ENCODE measurements around the gene EIF5A2.

Gene EIF5A2

GRCh38 chr3:170863816-170864215 is 44.6 kb downstream of the EIF5A2 start:
- TF ChIP-seq, protein P1, sequence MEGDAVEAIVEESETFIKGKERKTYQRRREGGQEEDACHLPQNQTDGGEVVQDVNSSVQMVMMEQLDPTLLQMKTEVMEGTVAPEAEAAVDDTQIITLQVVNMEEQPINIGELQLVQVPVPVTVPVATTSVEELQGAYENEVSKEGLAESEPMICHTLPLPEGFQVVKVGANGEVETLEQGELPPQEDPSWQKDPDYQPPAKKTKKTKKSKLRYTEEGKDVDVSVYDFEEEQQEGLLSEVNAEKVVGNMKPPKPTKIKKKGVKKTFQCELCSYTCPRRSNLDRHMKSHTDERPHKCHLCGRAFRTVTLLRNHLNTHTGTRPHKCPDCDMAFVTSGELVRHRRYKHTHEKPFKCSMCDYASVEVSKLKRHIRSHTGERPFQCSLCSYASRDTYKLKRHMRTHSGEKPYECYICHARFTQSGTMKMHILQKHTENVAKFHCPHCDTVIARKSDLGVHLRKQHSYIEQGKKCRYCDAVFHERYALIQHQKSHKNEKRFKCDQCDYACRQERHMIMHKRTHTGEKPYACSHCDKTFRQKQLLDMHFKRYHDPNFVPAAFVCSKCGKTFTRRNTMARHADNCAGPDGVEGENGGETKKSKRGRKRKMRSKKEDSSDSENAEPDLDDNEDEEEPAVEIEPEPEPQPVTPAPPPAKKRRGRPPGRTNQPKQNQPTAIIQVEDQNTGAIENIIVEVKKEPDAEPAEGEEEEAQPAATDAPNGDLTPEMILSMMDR (IDR thresholded peaks at IDR 0.05; ENCODE audit: extremely low read depth, missing control alignments): no peak
- DNase-seq (ENCODE audit: low spot score): no peak

DNA sequence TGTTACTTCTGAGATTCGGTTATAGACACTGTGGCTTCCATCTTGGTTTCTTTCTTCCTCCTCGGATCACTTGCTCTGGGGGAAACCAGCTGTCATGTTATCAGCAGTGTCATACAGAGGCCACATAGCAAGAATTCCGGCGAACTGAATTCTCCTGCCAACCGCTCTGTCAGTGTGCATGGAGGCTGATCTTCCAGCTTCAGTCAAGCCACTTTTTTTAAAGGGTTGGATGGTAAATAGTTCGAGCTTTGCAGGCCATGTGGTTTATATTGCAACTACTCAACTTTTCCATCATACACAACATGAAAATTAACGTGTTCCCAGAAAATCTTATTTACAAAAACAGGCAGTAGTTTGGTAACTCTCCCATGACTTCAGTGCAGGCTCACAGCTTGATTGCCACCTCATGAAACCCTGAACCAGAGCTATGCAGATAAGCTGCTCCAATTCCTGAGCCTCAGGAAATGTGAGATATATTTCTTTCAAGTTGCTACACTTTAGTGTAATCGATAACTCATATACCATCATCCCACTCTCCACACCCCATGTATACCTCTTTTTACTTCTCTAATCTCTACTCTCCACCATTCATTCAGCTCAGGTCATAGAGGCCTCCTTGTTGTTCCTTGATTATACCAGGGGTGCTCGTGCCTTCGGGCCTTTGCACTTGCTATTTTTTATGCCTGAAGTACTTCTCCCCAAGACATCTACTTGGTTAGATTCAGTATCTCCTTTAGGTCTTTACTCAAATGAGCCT is 45.6 kb downstream of the EIF5A2 start:
- no peak for DNase-seq (ENCODE audit: low spot score)
- TF ChIP-seq, protein P1 (IDR thresholded peaks at IDR 0.05; ENCODE audit: extremely low read depth, missing control alignments): no peak

GRCh38 chr3:170858599-170858998 is 49.8 kb downstream of the EIF5A2 start:
- DNase-seq (ENCODE audit: low spot score): no peak
- TF ChIP-seq, protein P1 (IDR thresholded peaks at IDR 0.05; ENCODE audit: extremely low read depth, missing control alignments): no peak

DNA sequence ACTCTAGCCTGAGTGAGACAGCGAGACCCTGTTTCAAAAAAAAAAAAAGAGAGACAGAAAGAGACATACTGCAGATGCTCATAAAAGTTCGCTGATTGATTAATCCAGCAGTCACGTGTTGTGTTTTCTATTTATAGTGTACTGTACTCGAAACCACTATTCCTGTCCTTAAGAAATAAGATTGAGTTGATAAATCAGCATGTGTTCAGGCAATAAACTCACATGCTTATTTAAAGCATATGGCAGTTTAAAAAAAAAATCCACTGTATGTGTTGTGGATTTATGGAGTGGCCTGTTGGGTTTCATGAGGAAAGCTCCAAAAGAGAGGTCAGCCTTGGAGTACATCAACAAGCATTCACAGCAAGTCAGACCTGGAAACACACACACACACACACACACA is 56.1 kb downstream of the EIF5A2 start:
- TF ChIP-seq, protein P1 (IDR thresholded peaks at IDR 0.05; ENCODE audit: extremely low read depth, missing control alignments): no peak
- DNase-seq (ENCODE audit: low spot score): no peak

DNA sequence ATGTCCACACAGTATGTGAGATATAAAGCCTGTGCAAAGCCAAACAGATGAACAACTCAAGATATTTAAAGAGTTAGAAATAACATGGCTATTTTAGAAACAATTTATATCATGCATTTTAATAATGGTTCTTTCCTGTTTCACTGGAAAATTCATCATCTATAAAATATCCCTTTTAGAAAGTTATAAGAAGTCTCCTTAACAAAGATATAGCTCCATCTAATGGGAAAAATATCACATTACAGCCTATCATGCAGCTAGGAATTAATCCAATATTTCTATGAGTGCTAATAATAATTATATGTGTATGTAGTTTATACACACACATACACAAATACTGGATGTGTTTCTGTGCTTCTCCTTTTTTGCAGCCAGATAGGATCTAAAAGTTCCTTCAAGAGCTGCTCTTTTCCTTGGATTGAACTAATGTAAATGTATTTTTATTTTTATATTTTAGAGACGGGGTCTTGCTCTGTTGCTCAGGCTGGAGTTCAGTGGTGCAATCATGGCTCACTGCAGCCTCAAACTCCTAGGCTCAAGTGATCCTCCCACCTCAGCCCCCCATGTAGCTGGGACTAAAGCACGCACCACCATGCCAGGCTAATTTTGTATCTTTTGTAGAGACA is 60.0 kb downstream of the EIF5A2 start:
- TF ChIP-seq, protein P1 (IDR thresholded peaks at IDR 0.05; ENCODE audit: extremely low read depth, missing control alignments): no peak
- no peak for DNase-seq (ENCODE audit: low spot score)

- no peak for DNase-seq (ENCODE audit: low spot score)
- TF ChIP-seq, protein P1 (IDR thresholded peaks at IDR 0.05; ENCODE audit: extremely low read depth, missing control alignments): no peak
Measured at GRCh38 chr3:170844377-170844776, 64.1 kb downstream of the EIF5A2 start.

DNA sequence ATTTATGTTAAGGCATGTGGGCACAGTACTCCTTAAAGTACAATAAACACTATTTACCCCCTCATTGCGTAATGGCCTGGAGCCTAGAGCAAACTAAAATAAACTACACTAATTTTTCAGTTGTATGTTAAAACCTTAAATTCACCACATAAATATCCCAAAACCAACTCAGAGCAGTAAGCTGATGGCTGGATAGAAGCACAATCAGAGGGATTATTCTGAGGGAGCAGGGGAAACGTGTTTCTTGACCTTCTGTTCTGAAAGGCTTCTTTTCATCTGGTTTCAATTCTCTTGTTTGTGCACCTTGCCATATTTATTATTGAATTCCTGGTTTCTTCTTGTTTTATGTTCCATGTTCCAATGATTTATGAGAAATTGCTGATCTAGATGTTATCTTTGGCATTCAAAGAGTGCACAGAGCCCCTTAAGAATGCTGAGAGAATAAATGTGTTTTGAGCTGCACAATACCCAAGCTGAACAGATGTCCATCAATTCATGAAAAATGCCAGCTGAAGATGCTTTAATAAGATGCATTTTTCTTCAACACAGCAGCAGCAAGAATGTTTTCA is 68.1 kb downstream of the EIF5A2 start:
- TF ChIP-seq, protein P1 (IDR thresholded peaks at IDR 0.05; ENCODE audit: extremely low read depth, missing control alignments): no peak
- DNase-seq (ENCODE audit: low spot score): no peak

Measured in GM20000 (cell line).